GM18909 (cell line): ENCODE data around the gene MSRB3.

Source experiments
- ATAC-seq: cut with Tn5 transposase; IDR thresholded peaks from one replicate; pipeline ENCODE4 v1.9.1; 2021; ENCODE audit warnings: mild to moderate bottlenecking; ENCODE audit not compliant: unreplicated experiment, poor library complexity

Gene MSRB3

GRCh38 chr12:65490250-65490649 lies 211.8 kb downstream of the MSRB3 start:
- no peak for ATAC-seq

DNA sequence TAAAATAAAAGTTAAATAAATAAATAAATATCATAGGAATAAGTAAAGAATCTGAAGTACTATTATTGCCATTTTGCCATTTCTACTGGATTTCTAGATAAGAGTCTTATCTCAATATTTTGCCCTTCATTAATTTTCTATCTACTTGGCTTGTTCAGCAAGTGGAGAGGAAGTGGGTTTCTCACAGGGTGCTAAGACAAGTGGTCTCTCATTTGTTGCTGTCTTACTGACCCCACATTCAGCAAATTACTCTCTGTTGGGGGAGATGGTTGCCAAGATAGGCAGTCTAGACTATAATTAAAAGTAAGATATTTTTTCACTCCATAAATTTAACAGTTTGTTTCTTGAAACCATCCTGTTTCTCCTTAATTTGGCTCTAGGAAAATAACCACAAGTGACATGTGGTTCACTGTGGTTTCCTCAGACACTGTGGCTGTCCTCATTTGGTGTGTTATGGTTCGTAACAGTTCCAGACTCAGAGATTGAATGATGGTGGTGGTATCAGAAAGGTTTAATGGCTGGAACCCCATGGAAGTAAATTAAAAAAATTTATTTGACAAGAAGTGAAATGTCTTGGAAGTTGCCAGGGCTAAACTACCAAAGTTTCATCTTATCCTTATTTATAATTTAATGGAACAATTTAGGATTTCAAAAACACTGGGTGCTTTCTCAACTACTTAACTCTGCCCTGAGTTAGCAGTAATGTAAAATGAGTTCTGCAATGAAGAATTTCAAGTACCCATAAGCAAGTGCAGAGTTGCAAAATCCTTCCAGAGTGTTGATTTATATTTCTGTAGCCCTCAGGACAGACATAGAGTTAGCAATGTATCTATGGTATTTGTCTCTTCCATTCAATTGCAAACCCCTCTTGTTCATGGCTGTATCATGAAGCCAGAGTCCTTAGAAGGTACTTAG lies 214.8 kb downstream of the MSRB3 start:
- ATAC-seq: no peak

DNA sequence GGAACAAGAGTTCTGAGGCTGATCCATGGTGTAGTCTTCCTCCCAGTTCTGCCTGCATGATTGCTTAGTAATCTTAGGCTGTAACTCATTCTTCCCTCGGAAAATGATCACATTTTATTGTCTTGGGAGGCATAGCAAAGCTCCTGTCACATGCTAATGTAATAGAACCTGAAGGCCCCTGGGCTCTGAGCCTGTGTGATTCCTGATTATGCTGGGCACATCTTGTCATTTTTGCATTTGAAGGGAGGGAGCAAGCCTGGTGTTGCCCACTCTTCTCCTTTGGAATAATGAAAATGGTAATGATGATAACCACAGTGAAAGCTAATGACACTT lies 215.4 kb downstream of the MSRB3 start:
- no peak for ATAC-seq

DNA sequence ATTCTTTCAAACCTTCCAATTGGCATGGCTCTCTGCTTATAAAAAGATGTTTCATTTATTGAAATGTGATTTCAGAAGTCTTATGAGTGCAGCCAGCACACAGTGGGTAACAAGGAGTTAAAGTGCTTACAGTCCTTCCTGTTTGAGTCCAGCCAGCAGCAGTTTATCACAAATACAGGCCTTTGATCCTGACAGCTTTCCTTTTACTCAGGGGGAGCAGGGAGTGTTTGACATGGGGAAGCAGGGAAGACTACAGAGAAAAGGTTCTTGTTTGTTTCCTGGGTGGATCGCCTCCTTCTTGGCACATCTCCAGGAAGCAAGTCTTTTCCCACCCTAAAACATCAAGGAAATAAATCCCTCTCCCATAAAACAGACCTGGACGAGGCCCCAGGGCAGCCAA lies 216.1 kb downstream of the MSRB3 start:
- no peak for ATAC-seq

GRCh38 chr12:65495233-65495632 lies 216.8 kb downstream of the MSRB3 start:
- ATAC-seq: no peak

DNA sequence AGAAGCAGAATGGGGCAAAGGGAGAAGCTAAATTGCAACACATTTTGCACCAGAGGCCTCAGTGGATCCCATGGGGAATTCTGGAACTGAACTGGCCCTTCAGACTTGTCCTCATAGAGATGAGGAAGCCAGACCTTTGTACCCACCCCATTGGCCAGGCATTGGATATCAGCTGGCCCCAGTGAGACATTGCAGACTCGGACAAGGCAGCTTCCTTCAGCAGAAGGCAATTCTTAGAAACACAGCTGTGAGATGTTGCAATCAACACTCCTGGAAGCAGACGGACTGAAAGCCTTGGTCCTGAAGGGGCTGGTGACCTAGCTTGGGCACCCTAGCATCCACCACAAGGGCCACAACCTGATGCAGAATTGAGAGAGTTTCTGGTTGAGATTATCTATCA lies 218.1 kb downstream of the MSRB3 start:
- no peak for ATAC-seq

GRCh38 chr12:65497660-65498059 lies 219.2 kb downstream of the MSRB3 start:
- ATAC-seq: no peak

- no peak for ATAC-seq
These were observed 220.7 kb downstream of the MSRB3 start for GRCh38 chr12:65499167-65499566.

DNA sequence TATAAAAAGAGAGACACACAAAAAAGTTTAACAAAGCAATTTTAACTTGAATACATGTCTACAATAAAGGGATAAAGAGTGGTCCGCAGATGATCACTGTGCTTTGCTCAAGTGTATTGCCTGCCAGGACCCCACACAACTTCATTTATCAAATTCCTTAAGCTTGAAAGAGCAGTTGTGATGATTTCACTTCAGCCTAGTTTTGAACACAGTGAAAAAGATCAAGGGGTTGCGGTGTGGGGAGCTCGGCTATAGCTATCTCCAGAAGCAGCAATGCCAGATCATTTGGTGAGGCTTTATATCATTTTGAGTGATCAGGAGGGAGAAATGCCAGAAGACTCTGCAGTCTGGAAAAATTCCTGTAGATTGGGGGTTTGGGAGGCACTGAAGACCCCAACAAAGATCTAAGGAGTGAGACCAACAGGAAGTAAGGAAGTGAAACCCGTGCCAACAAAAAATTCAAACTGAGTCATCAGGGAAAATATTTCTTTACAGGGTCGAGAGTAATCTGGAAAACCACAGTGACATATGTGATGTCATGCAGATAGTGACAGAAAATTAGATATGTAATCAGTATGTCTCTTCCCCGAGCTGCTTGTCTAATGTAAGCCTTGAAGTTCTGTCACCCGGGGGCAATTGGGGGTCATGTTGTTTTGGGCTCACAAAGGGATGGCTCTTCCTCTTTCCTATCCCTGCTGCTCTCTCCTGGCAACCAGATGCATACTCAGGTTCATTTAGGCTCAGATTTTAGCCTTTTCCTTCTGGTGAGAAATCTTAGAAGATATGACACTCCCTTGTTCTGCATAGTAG lies 221.8 kb downstream of the MSRB3 start:
- ATAC-seq: no peak

- ATAC-seq: no peak
These were observed 222.7 kb downstream of the MSRB3 start for GRCh38 chr12:65501093-65501621.

GRCh38 chr12:65501935-65502334 lies 223.5 kb downstream of the MSRB3 start:
- ATAC-seq: no peak

- no peak for ATAC-seq
These were observed 225.9 kb downstream of the MSRB3 start for GRCh38 chr12:65504417-65504816.

DNA sequence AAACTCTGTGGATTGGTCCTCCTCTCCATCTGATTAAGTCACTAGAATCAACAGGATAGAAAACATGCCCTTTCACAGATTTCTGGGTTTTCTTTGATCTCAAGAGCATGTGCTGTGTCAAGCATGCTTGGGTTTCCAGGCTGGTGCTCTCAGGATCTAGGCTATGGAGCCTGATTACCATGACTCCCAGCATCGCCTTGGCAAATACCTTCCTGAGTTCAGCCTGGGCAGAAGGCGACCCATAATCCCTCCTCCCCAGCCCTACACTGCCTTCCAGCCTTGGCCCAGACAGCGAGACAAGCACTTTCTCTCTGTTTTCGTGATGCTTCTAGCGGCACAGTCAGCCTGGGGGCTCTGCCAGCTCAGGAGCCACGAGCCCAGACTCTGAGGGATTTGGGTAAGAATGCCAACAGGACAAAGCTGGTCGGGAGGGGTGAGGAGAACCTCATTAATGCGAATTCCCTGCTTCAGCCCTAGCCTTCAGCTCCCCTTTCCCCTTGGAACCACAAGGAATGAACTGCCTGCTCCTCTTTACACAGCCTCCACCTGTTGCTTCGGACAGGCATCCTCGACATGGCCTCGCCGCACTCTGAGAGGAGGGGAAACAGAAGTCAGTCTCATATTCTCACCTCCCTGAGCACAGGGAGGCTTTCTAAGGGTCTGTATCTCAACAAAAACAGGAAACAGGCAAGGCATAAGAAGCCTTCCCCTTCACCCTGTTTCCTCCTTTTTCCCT lies 227.1 kb downstream of the MSRB3 start:
- no peak for ATAC-seq

GRCh38 chr12:65508276-65509035 lies 230.0 kb downstream of the MSRB3 start:
- no peak for ATAC-seq

DNA sequence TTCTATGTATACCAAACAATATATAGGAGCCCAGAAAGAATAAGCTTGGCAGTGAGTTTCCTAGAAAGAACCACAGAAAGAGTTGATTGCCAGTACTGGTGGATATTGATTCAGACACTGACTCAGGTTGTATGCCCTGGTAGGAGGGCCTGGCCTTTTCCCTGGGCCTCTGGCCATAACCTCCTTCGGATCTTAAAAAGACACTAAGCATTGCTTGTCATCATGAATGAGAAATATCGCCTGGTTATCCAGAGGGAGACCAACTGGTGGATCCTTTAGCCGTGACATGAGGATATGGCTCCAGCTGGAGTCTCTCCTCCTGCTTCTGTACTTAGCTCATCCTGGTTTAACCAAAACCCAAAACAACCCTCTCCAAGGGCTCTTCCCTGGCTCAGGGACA lies 231.5 kb downstream of the MSRB3 start:
- ATAC-seq: no peak

GRCh38 chr12:65510584-65511050 lies 232.1 kb downstream of the MSRB3 start:
- ATAC-seq: no peak

- no peak for ATAC-seq
These were observed 232.8 kb downstream of the MSRB3 start for GRCh38 chr12:65511134-65511834.

- no peak for ATAC-seq
These were observed 233.4 kb downstream of the MSRB3 start for GRCh38 chr12:65511912-65512311.
